ENCODE data around the gene EFCAB6. TPM values are rescaled to one million over a fixed set of nuclear protein-coding genes. Genes with fewer than 3 reads are reported as not detected.

Gene EFCAB6
- total and polyA plus RNA-seq, 4 donors: 0.14 to 2.1 (median 0.53) TPM

DNA sequence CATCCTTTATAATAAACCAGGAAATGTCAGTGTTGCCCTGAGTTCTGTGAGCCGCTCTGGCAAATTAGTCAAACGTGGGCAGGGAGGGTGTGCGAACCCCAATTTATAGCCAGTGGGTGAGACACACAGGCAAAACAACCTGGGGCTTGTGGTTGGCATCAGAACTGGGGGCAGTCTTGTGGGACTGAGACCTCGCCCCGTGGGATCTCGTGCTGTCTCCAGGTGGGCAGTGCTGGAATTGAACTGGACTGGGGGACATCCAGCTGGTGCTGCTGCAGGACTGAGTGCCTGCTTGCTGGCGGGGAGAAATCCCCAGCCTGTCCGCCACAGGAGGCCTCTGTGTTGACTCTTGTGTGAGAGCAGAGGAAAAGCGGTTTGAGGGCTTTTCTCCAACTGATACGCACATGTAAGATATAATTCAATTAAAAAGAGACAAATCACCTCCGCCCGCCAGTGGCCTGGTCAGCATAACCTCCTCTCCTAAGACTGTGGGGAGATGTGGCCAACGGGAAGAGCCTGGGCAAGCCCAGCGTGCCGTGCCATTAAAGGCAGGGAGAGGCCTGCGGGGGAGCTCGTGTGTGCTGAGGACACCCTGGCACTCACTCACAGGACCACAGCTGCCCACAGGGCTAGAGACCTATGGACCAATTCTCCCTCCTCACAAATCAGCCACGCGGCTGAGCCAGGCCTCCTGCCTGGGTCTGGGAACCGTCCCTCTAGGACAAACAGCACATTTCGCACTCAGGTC, 31.9 kb upstream of the EFCAB6 start:
- Histone ChIP-seq H3K4me1 (ENCODE audit: control insufficient read depth in 4 of 4, insufficient read depth in 4 of 4, low read length in 3 of 4) (peaks cover 0 to 9% (median 7%) of the 10 kb centered on the region in 4 donors), H3K27ac (ENCODE audit: low read depth in 1 of 2, low read length in 2 of 2) (no peak overlapping the region), H3K9ac (ENCODE audit: low read depth in 1 of 2, low read length in 2 of 2) (no peak overlapping the region), H3K9me3 (ENCODE audit: control insufficient read depth in 4 of 4, low read length in 3 of 4) (no peaks in the 10 kb centered on the region), H3K4me3 (ENCODE audit: low read depth in 1 of 3, low read length in 3 of 3) (no peak overlapping the region), H3K36me3 (ENCODE audit: control insufficient read depth in 4 of 4, insufficient read depth in 3 of 4, low read depth in 1 of 4, low read length in 3 of 4) (no peaks in the 10 kb centered on the region), H3K27me3 (ENCODE audit: control insufficient read depth in 4 of 4, insufficient read depth in 4 of 4, low read length in 3 of 4) (no peaks in the 10 kb centered on the region)
- no peak for DNase-seq (ENCODE audit: low spot score)
- WGBS: 90% methylated on average over 21 of the region's 21 CpGs
- no peak for TF ChIP-seq ATF3 (IDR thresholded peaks at IDR 0.05)
- TF ChIP-seq, protein P1, sequence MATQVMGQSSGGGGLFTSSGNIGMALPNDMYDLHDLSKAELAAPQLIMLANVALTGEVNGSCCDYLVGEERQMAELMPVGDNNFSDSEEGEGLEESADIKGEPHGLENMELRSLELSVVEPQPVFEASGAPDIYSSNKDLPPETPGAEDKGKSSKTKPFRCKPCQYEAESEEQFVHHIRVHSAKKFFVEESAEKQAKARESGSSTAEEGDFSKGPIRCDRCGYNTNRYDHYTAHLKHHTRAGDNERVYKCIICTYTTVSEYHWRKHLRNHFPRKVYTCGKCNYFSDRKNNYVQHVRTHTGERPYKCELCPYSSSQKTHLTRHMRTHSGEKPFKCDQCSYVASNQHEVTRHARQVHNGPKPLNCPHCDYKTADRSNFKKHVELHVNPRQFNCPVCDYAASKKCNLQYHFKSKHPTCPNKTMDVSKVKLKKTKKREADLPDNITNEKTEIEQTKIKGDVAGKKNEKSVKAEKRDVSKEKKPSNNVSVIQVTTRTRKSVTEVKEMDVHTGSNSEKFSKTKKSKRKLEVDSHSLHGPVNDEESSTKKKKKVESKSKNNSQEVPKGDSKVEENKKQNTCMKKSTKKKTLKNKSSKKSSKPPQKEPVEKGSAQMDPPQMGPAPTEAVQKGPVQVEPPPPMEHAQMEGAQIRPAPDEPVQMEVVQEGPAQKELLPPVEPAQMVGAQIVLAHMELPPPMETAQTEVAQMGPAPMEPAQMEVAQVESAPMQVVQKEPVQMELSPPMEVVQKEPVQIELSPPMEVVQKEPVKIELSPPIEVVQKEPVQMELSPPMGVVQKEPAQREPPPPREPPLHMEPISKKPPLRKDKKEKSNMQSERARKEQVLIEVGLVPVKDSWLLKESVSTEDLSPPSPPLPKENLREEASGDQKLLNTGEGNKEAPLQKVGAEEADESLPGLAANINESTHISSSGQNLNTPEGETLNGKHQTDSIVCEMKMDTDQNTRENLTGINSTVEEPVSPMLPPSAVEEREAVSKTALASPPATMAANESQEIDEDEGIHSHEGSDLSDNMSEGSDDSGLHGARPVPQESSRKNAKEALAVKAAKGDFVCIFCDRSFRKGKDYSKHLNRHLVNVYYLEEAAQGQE (IDR thresholded peaks at IDR 0.05): no peak
- TF ChIP-seq, protein P2, sequence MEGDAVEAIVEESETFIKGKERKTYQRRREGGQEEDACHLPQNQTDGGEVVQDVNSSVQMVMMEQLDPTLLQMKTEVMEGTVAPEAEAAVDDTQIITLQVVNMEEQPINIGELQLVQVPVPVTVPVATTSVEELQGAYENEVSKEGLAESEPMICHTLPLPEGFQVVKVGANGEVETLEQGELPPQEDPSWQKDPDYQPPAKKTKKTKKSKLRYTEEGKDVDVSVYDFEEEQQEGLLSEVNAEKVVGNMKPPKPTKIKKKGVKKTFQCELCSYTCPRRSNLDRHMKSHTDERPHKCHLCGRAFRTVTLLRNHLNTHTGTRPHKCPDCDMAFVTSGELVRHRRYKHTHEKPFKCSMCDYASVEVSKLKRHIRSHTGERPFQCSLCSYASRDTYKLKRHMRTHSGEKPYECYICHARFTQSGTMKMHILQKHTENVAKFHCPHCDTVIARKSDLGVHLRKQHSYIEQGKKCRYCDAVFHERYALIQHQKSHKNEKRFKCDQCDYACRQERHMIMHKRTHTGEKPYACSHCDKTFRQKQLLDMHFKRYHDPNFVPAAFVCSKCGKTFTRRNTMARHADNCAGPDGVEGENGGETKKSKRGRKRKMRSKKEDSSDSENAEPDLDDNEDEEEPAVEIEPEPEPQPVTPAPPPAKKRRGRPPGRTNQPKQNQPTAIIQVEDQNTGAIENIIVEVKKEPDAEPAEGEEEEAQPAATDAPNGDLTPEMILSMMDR (IDR thresholded peaks at IDR 0.05; ENCODE audit: low read depth, low read length, missing input control): no peak
- no peak for TF ChIP-seq RAD21 (IDR thresholded peaks at IDR 0.05)

DNA sequence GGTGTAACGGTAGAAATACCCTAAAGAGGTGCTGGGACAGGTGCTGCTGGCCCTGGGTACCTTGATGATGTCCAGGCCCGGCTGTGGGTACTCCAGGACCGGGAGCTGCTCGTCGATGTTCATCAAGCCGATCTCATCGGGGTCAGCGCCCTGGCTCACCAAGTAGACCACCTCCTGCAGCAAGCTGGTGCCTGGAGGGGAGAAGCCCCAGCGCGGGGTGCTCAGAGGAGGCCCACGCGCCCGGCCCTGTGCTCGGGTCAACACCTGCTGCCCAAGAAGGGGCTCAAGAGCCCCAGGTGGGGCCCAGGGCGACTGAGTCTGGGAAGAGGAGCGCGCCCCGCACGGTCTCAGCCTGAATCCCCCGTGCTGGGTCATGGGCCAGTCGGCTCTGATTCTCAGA, 29.6 kb upstream of the EFCAB6 start:
- DNase-seq (ENCODE audit: low spot score): no peak

More for the DNA sequence above, 29.6 kb upstream of the EFCAB6 start:
- no peaks in the 10 kb centered on the region for H3K27me3 ChIP-seq (ENCODE audit: control insufficient read depth in 4 of 4, insufficient read depth in 4 of 4, low read length in 3 of 4)
- H3K4me3 ChIP-seq (ENCODE audit: low read depth in 1 of 3, low read length in 3 of 3): no peak overlapping the region
- no peak for TF ChIP-seq MAX (IDR thresholded peaks at IDR 0.05)
- TF ChIP-seq FOXA1 (IDR thresholded peaks at IDR 0.05): no peak
- TF ChIP-seq EGR1 (IDR thresholded peaks at IDR 0.05; ENCODE audit: low read depth in 2 of 2): no peak
- no peak for TF ChIP-seq RAD21 (IDR thresholded peaks at IDR 0.05)
- no peak for TF ChIP-seq HNF4G (IDR thresholded peaks at IDR 0.05)
- TF ChIP-seq HNF4A (conservative IDR thresholded peaks at IDR 0.05): no peak
- TF ChIP-seq, protein P1 (IDR thresholded peaks at IDR 0.05): no peak
- TF ChIP-seq YY1 (IDR thresholded peaks at IDR 0.05): no peak
- TF ChIP-seq RXRA (IDR thresholded peaks at IDR 0.05): no peak
- H3K4me1 ChIP-seq (ENCODE audit: control insufficient read depth in 4 of 4, insufficient read depth in 4 of 4, low read length in 3 of 4): no peaks in the 10 kb centered on the region
- no peaks in the 10 kb centered on the region for H3K36me3 ChIP-seq (ENCODE audit: control insufficient read depth in 4 of 4, insufficient read depth in 3 of 4, low read depth in 1 of 4, low read length in 3 of 4)
- H3K27ac ChIP-seq (ENCODE audit: low read depth in 1 of 2, low read length in 2 of 2): no peak overlapping the region
- 93% methylated on average over 21 of the region's 21 CpGs for WGBS
- H3K9ac ChIP-seq (ENCODE audit: low read depth in 1 of 2, low read length in 2 of 2): no peak overlapping the region
- H3K9me3 ChIP-seq (ENCODE audit: control insufficient read depth in 4 of 4, low read length in 3 of 4): no peaks in the 10 kb centered on the region
